ENCODE data around the gene LDHAL6B. TPM values are rescaled to one million over a fixed set of nuclear protein-coding genes. Genes with fewer than 3 reads are reported as not detected.
A peak's percentile ranks its signal among the peaks of the same experiment; 100 is the strongest.

Gene LDHAL6B
- polyA plus RNA-seq, 1 donor (not counting 4 experiments of a cell fraction or from before 2014, with no cell fraction given), result not detected

GRCh38 chr15:59190291-59190690 is 16.4 kb upstream of the LDHAL6B start:
- no peak for DNase-seq (ENCODE audit: low read depth, low spot score)
- Histone ChIP-seq H3K9me3 (ENCODE audit: control insufficient read depth, low read depth, low read length) (no peaks in the 10 kb centered on the region), H3K79me2 (ENCODE audit: control insufficient read depth, insufficient read depth, low read length) (peaks cover 2% of the 10 kb centered on the region), H3K4me1 (ENCODE audit: control insufficient read depth, extremely low read depth, insufficient read depth, low read length) (peaks cover 25% of the 10 kb centered on the region), H3K9ac (ENCODE audit: control insufficient read depth, extremely low read depth, insufficient read depth, low read length) (no peak overlapping the region), H3K4me3 (ENCODE audit: control insufficient read depth in 2 of 3, extremely low read depth in 1 of 3, insufficient read depth in 2 of 3, low read depth in 1 of 3, low read length in 3 of 3) (no peak overlapping the region), H4K20me1 (ENCODE audit: control insufficient read depth, extremely low read depth, insufficient read depth, low read length) (peaks cover 3% of the 10 kb centered on the region), H3K4me2 (ENCODE audit: control insufficient read depth, extremely low read depth, insufficient read depth, low read depth, low read length) (no peak overlapping the region), H2AFZ (ENCODE audit: control insufficient read depth, low read length) (no peak overlapping the region), H3K9me1 (ENCODE audit: control insufficient read depth, extremely low read depth, insufficient read depth, low read length) (peaks cover 3% of the 10 kb centered on the region), H3K27ac (ENCODE audit: control insufficient read depth, insufficient read depth, low read length) (no peak overlapping the region), H3K36me3 (ENCODE audit: control insufficient read depth in 2 of 2, extremely low read depth in 1 of 2, insufficient read depth in 2 of 2, low read length in 2 of 2) (peaks cover 33 to 43% of the 10 kb centered on the region in 2 experiments), H3K27me3 (ENCODE audit: control insufficient read depth, extremely low read depth, insufficient read depth, low read length) (no peaks in the 10 kb centered on the region)
- no peak for FAIRE-seq
- dilution Hi-C loops (cut with MboI; ENCODE audit: extremely low pct_ligation_motif_present, low sequenced_read_pairs), result no loop called here
- no peak for TF ChIP-seq CTCF (optimal IDR thresholded peaks at IDR 0.05 in 1 of 3, IDR thresholded peaks at IDR 0.05 in 1 of 3, conservative IDR thresholded peaks at IDR 0.05 in 1 of 3; ENCODE audit: extremely low read depth in 1 of 3, insufficient read depth in 2 of 3, low read length in 3 of 3)
- TF ChIP-seq EZH2 (IDR thresholded peaks at IDR 0.05; ENCODE audit: low read length), result no peak

DNA sequence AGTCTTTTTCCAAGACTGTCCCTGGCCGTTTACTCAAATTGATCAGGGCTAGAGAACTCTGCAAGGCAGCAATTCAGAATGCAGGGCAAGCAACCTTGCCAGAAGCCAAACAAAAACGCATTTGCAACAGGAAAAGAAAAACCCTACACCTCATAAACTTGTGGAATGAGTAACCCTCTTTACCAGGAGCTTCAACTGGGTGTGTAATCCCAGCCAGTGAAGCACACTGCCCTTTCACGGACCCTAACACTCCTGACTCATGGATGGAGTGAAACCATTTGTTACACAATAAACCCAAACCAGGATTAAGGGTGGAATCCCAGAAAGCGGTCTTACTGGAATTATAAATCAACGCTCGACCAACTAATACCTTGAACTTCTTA is 14.8 kb upstream of the LDHAL6B start:
- peaks cover 3% of the 10 kb centered on the region for H3K9me1 ChIP-seq (ENCODE audit: control insufficient read depth, extremely low read depth, insufficient read depth, low read length)
- H3K9ac ChIP-seq (ENCODE audit: control insufficient read depth, extremely low read depth, insufficient read depth, low read length), result peak overlapping the region; percentile 71
- dilution Hi-C loops (cut with MboI; ENCODE audit: extremely low pct_ligation_motif_present, low sequenced_read_pairs), result no loop called here
- no peak for TF ChIP-seq EZH2 (IDR thresholded peaks at IDR 0.05; ENCODE audit: low read length)
- no peak for TF ChIP-seq CTCF (optimal IDR thresholded peaks at IDR 0.05 in 1 of 3, IDR thresholded peaks at IDR 0.05 in 1 of 3, conservative IDR thresholded peaks at IDR 0.05 in 1 of 3; ENCODE audit: extremely low read depth in 1 of 3, insufficient read depth in 2 of 3, low read length in 3 of 3)
- no peaks in the 10 kb centered on the region for H3K9me3 ChIP-seq (ENCODE audit: control insufficient read depth, low read depth, low read length)
- H3K27me3 ChIP-seq (ENCODE audit: control insufficient read depth, extremely low read depth, insufficient read depth, low read length), result no peaks in the 10 kb centered on the region
- peak overlapping the region in 2 of 3 experiments; percentile 52 to 61 for H3K4me3 ChIP-seq (ENCODE audit: control insufficient read depth in 2 of 3, extremely low read depth in 1 of 3, insufficient read depth in 2 of 3, low read depth in 1 of 3, low read length in 3 of 3)
- H3K4me1 ChIP-seq (ENCODE audit: control insufficient read depth, extremely low read depth, insufficient read depth, low read length), result peaks cover 25% of the 10 kb centered on the region
- DNase-seq (ENCODE audit: low read depth, low spot score), result peak; percentile 73
- peak overlapping the region; percentile 97 for H3K27ac ChIP-seq (ENCODE audit: control insufficient read depth, insufficient read depth, low read length)
- H3K36me3 ChIP-seq (ENCODE audit: control insufficient read depth in 2 of 2, extremely low read depth in 1 of 2, insufficient read depth in 2 of 2, low read length in 2 of 2), result peaks cover 34 to 37% of the 10 kb centered on the region in 2 experiments
- H4K20me1 ChIP-seq (ENCODE audit: control insufficient read depth, extremely low read depth, insufficient read depth, low read length), result peaks cover 3% of the 10 kb centered on the region
- H3K4me2 ChIP-seq (ENCODE audit: control insufficient read depth, extremely low read depth, insufficient read depth, low read depth, low read length), result peak overlapping the region; percentile 94
- peaks cover 2% of the 10 kb centered on the region for H3K79me2 ChIP-seq (ENCODE audit: control insufficient read depth, insufficient read depth, low read length)
- peak; percentile 95 for FAIRE-seq
- H2AFZ ChIP-seq (ENCODE audit: control insufficient read depth, low read length), result no peak overlapping the region

Measured in keratinocyte (primary cell).